Transverse colon (tissue), 4 donors: ENCODE results near the gene YAP1.

Source experiments
- POLR2A ChIP-seq: fragments of 450-650 bp; IDR thresholded peaks from one replicate; pipeline ENCODE4 v1.6.1; 2016; ENCODE audit warnings: antibody characterized with exemption, mild to moderate bottlenecking, moderate library complexity
- POLR2AphosphoS5 ChIP-seq, 3 donors: sonication (generic); formaldehyde crosslinking; IDR thresholded peaks; one replicate each; pipeline ENCODE4 v1.6.1; 2016; ENCODE audit warnings: antibody characterized with exemption in 3 of 3
- TF ChIP-seq, protein P1 (sequence below), 5 experiments: fragments of 200-600 bp in 3 of 5; fragments of 450-650 bp in 2 of 5; sonication (generic) in 3 of 5; IDR thresholded peaks; 1 replicate in 2 of 5; 2 replicates in 3 of 5; pipeline ENCODE4 v1.5.1; 2016 to 2017; ENCODE audit warnings: antibody characterized with exemption in 5 of 5, inconsistent platforms in 3 of 5, mild to moderate bottlenecking in 2 of 5, moderate library complexity in 1 of 5

DNA sequence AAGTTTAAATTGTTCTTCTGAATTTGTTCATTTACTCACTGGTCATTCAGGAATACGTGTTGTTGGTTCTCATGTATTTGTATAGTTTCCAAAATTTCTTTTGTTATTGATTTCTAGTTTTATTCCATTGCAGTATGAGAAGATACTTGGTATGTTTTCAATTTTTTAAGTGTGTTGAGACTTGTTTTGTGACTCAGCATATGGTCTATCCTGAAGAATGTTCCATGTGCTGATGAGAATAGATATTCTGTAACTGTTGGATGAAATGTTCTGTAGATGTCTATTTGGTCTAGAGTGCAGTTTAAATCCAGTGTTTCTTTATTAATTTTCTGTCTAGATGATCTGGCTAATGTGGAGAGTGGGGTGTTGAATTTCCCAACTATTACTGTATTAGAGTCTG is 39.5 kb upstream of the YAP1 start:
- TF ChIP-seq, protein P1, sequence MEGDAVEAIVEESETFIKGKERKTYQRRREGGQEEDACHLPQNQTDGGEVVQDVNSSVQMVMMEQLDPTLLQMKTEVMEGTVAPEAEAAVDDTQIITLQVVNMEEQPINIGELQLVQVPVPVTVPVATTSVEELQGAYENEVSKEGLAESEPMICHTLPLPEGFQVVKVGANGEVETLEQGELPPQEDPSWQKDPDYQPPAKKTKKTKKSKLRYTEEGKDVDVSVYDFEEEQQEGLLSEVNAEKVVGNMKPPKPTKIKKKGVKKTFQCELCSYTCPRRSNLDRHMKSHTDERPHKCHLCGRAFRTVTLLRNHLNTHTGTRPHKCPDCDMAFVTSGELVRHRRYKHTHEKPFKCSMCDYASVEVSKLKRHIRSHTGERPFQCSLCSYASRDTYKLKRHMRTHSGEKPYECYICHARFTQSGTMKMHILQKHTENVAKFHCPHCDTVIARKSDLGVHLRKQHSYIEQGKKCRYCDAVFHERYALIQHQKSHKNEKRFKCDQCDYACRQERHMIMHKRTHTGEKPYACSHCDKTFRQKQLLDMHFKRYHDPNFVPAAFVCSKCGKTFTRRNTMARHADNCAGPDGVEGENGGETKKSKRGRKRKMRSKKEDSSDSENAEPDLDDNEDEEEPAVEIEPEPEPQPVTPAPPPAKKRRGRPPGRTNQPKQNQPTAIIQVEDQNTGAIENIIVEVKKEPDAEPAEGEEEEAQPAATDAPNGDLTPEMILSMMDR (IDR thresholded peaks at IDR 0.05), result no peak
- TF ChIP-seq POLR2A (no peak), POLR2AphosphoS5 (IDR thresholded peaks at IDR 0.05) (no peak)
